NCI-H748 treated with DMSO at 0.1 percent for 48 hours (cell line): ENCODE results near the gene PDE4B.
"Not testable (repeated sequence)": the region's sequence is repeated elsewhere in the genome, so short reads cannot be mapped to it uniquely, and the experiment has no call there.

Source experiments
- DNase-seq: peaks from one replicate; lab custom pipeline; 2025; lab: John Stamatoyannopoulos, UW

Gene PDE4B

DNA sequence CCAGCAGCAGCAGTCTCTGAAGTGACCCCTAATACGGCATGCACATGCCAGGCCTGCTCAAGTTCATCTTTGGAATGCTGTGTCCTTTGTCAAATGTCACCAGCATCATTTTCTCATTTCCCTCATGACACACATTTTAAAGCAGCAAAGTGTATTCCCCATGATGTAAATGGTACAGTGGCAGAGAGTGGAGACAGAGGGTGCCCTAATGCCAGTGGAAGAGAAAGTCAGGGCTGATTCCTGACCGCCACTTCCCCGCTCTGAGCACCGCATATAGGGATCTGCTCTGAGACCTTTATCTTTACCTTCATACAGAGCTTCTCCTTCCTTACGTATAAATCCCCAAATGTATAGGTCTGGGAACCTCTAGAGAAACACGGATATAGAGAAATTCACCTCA lies 518.9 kb downstream of the PDE4B start:
- no peak for DNase-seq

DNA sequence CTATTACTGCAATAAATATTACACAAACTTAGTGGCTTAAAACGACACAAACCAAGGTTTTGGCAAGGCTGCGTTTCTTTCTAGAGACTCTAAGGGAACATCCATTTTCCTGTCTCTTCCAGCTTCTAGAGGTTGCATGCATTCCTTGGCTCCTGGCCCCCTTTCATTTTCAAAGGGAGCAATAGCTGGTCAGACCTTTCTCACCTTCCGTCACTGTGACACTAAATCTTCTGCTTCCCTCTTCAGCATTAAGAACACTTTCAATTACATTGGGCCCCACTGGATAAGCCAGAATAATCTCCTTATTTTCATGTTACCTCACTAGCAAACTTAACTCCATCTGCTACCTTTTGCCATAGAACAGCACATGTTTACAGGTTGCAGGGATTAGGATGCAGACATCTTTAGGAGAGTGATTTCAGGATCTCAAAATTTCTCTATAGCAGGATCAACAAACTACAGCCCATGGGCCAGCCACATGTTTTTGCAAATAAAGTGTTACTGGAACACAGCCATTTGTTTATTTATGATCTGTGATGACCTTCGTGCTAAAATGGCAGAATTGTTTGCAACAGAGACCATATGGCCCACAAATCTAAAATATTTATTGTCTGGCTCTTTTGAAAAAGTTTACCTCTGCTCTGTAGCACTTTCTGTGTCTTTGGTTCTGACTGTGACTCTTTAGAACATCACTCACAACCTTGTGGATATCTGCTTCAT lies 519.7 kb downstream of the PDE4B start:
- no peak for DNase-seq

- DNase-seq: no peak
These were observed 520.7 kb downstream of the PDE4B start for GRCh38 chr1:66313429-66313828.

DNA sequence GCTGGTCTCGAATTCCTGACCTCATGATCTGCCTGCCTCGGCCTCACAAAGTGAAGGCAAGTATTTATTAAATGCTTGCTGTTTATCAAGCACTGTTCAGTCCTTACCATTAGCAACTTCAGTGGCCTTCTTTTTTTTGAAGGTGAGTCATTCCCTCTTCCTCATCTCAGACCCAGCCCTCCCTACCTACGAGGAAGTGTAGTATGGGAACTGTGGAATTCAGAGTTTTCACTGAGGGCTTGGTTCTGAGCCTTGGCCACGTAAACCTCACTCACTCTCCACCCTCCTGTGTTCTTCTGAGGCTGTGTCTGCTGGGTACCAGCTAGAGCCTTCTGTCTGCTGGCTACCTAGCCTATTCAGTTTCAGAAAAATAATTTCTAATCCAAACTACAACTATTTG lies 523.0 kb downstream of the PDE4B start:
- DNase-seq: no peak

- no peak for DNase-seq
These were observed 524.0 kb downstream of the PDE4B start for GRCh38 chr1:66316464-66317247.

GRCh38 chr1:66317248-66317515 lies 524.5 kb downstream of the PDE4B start:
- no peak for DNase-seq

DNA sequence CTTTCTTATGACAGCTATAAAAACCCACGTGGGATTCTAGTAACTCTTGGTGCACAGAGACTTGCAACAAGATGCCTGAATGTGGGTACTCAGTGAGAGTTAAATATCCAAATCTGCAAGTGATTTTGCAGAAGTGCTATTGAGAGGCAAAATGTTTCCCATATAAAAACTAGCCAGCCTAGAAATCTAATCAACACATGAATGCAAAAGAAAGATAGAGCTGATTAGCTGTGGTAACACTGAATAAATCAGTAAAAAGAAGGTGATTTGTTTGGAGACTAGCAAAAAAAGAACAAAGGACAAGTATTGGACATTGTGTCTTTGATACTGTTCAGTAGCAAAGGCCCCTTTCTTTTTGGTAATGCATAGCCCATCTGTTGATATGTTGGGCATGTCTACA lies 527.5 kb downstream of the PDE4B start:
- no peak for DNase-seq

- DNase-seq: not testable (repeated sequence)
These were observed 529.8 kb downstream of the PDE4B start for GRCh38 chr1:66322462-66322861.

DNA sequence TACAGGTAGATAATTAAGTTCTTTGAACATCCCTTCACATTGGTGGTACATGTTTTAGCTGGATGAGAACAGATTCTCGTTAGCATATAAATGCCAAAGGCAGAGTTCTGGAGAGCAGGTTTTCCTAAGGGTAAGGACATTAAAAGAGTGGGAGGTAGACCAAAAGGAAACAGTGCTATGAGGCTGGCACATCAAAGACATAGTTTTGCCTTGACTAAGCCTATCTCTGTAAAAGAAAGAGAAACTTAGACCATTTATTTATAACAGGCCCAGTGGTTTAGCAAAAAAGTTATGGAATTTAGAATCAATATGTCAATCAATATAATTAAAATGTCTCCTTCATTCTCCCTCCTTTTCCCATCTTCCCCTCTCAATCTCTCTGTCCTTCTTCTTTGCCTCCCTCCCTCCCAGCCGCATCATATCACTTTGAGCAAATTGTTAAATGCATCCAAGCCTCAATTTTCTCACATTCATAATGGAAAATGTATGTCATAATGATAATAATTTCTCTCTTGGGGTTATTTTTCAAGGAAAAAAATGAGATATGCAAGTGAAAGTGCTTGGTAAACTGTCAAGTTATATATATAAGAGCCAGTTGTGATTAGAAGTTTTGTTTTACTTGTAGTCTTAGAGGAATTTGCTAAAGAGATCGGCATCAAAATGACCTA lies 531.4 kb downstream of the PDE4B start:
- no peak for DNase-seq

DNA sequence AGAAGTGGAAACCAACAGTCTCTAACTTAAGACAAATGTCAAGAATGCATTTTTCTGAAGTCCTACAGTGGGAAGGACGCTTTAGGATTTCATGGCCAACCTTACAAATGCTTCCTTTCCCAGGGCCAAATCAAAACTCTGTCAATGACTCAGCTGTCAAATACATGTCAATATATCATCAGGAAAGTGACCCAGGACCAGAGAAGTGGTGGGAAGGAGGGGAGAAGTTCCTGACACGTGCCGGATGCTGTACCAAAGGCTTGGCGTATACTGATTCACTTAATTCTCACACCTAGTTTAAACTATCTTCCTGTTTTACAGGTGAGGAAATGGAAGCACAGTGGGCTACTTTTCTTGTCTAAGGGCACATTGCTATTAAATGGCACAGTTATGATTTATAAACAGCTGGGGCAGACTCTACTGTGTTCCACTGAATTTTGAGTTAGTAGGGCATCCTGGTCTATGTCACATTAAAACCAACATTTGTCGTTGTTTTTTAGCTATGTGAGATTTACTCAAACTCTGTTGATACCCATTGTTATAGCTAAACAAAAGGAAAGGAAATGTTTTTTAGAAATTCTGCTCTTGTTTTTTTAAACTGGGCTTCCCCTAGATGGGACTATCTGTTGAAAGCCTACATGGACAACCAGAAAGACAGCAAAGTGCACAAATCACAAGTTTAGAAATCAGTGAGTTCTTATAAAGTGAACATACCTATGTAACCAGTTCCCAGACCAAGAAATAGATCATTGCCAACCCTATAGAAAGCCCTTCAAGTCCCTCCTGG lies 533.1 kb downstream of the PDE4B start:
- no peak for DNase-seq

DNA sequence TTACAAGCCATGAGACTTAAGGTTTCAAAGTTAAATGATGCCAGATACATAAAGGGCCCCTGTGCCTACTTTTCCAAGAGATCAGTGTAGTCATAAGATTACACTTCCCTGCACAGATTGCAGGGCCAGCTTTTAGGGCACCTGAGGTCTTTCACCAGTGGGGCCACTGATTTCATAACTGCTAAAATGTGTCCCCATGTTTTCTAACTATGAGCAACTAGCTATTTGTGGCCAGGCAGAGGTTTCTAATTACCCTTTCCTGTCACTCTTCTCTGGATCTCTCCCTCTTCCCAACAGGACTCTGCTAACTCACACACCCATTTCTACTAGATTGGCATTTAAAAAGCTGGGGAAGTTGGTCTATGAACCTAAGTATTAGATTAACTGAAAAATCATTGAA lies 534.2 kb downstream of the PDE4B start:
- no peak for DNase-seq

- DNase-seq: no peak
These were observed 534.9 kb downstream of the PDE4B start for GRCh38 chr1:66327588-66327987.

DNA sequence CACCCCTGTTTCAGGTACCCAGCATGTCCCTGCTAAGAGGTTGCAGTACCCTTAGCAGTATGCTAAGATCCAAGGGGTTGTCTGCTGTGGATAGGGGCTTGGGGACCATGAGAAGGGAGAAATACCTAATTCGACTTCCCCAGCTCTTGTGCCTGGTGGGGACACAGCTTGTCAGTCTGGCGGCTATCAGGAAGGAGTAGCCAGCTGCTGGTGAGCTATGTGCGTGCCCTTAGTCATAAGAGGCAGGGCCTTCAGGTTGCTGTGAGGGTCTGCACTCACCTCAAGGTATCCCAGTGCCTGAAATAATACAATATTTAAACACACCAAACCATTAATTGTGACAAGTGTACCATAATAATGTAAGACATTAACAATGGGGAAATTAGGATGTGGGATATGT lies 536.2 kb downstream of the PDE4B start:
- DNase-seq: no peak

DNA sequence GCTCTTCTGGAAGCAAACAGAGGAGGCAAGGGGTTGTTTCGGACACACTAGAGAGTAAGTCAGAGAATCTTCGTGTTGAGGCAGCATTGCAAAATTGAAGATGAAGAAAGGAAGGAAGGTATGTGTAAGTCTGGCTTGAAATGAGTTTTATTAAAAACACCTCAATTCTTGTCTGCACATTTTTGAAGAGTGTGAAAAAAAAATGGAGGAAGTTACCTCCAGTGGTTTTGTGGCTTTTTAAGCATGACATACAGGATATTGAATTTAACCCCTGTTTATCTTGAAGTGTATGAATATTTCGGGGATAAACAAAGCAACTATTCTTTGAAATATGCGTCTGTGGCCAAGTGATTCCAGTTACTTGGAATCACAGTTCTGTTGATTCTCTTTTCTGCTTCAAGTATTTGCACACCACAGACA lies 538.0 kb downstream of the PDE4B start:
- DNase-seq: no peak

DNA sequence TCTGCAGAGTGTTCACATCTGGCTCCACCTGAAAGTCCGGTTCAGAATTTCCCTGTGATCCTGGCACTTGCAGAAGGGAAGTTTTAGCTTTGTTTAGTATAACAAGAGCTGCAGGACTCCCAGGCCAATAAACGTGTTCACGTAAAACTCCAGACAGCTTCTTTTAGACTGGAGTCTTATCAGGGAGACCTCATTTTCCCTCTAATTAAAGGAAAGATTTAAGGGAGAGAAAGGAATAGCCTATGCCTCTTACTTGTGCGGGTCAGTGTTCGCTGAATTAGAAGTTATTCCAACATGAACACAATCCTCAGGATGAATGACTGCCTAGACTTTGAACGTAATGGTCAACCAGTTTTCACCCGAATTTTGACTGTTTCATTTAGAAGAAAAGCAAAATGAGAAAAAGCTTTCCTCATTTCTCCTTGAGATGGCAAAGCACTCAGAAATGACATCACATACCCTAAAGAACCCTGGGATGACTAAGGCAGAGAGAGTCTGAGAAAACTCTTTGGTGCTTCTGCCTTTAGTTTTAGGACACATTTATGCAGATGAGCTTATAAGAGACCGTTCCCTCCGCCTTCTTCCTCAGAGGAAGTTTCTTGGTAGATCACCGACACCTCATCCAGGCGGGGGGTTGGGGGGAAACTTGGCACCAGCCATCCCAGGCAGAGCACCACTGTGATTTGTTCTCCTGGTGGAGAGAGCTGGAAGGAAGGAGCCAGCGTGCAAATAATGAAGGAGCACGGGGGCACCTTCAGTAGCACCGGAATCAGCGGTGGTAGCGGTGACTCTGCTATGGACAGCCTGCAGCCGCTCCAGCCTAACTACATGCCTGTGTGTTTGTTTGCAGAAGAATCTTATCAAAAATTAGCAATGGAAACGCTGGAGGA lies 539.2 kb downstream of the PDE4B start:
- DNase-seq: no peak

- DNase-seq: no peak
These were observed 539.8 kb downstream of the PDE4B start for GRCh38 chr1:66332548-66332901.

DNA sequence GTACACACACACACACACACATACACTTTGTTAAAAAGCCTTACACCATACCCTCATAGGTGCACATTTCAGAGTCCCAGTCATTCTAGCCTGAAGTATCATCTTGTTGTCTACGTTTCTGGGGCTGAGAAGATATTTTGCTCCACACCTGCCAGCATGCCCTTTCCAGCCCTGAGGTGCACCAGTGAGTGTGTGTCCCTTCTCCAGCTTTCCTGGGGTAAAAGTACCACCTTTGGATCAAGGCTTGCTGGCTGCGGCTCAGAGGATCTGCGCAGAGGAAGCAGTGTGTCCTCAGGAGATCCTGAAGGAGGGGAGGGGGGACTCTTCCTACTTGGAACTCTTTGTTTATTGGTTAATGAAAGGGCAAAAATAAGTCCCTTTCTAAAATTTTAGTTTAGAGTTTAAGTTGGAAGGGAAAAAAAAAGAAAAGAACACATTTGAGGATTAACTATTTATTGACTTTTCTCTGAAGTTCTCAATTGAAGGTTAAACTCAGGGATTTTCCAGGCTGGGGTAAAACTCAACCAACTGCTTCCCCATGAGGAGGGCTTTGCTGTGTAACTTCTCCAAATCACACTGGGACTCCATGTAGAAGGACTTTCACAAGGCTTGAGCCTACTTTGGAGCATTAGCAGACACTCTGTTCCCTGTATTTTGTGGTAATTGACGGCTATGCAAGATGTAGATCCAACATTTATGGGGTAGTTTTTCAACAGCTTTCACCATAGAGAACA lies 540.9 kb downstream of the PDE4B start:
- no peak for DNase-seq

DNA sequence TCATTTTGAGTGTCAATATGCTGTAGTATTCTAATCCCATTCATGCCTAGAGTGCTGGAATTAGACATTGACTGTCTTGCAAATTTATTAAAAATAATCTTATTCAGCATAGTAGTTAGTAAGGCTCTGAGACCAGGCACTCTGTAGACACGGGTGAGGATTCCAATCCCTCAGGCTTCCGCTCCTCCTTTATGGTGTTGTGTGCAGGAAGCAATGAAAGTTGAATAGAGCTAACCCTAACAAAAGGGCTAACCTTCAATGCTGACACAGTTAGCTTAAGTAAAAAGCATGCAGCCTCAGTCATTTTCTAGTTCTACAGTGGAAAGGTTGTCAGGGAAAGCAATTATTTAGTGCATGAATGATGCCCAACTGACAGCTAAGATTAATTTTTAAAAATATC lies 541.6 kb downstream of the PDE4B start:
- no peak for DNase-seq

GRCh38 chr1:66335125-66335524 lies 542.4 kb downstream of the PDE4B start:
- DNase-seq: no peak

GRCh38 chr1:66335859-66336640 lies 543.4 kb downstream of the PDE4B start:
- no peak for DNase-seq
